ENCODE data around the gene TOP2A.
A peak's percentile ranks its signal among the peaks of the same experiment; 100 is the strongest.

TOP2A gene

GRCh38 chr17:40351359-40352236, 66.1 kb downstream of the TOP2A start:
- Mint-ChIP-seq H3K27me3 (ENCODE audit: low read depth) (peaks cover 4% of the 10 kb centered on the region), H3K4me3 (peak overlapping the region; percentile 34 to 67 (median 63)), H3K9me3 (no peaks in the 10 kb centered on the region), H3K36me3 (ENCODE audit: low read depth) (peaks cover 44% of the 10 kb centered on the region), H3K27ac (peak overlapping the region; percentile 84 to 95 (median 95)), H3K4me1 (peaks cover 81% of the 10 kb centered on the region)
- TF ChIP-seq CTCF (IDR thresholded peaks at IDR 0.05; ENCODE audit: unreplicated experiment in 3 of 3) = no peak

GRCh38 chr17:40350689-40351358, 66.9 kb downstream of the TOP2A start:
- Mint-ChIP-seq H3K4me1 (peaks cover 89% of the 10 kb centered on the region), H3K9me3 (no peaks in the 10 kb centered on the region), H3K4me3 (peak overlapping the region; percentile 63 to 81 (median 74)), H3K36me3 (ENCODE audit: low read depth) (peaks cover 44% of the 10 kb centered on the region), H3K27me3 (ENCODE audit: low read depth) (peaks cover 4% of the 10 kb centered on the region), H3K27ac (peak overlapping the region; percentile 95)
- TF ChIP-seq CTCF (IDR thresholded peaks at IDR 0.05; ENCODE audit: unreplicated experiment in 3 of 3) = no peak

- H3K27ac Mint-ChIP-seq = peak overlapping the region; percentile 95
- peak overlapping the region; percentile 63 to 81 (median 74) for H3K4me3 Mint-ChIP-seq
- no peak for TF ChIP-seq CTCF (IDR thresholded peaks at IDR 0.05; ENCODE audit: unreplicated experiment in 3 of 3)
Measured at GRCh38 chr17:40349895-40350688, 67.6 kb downstream of the TOP2A start.

GRCh38 chr17:40349477-40349894, 68.2 kb downstream of the TOP2A start:
- Mint-ChIP-seq H3K9me3 (no peaks in the 10 kb centered on the region), H3K27me3 (ENCODE audit: low read depth) (no peaks in the 10 kb centered on the region), H3K4me1 (peaks cover 82% of the 10 kb centered on the region), H3K36me3 (ENCODE audit: low read depth) (peaks cover 36% of the 10 kb centered on the region), H3K4me3 (peak overlapping the region; percentile 63 to 81 (median 74)), H3K27ac (peak overlapping the region; percentile 95)
- TF ChIP-seq CTCF (IDR thresholded peaks at IDR 0.05; ENCODE audit: unreplicated experiment in 3 of 3) = no peak

More at GRCh38 chr17:40349895-40350688, 67.6 kb downstream of the TOP2A start:
- Mint-ChIP-seq H3K4me1 (peaks cover 83% of the 10 kb centered on the region), H3K9me3 (no peaks in the 10 kb centered on the region), H3K27me3 (ENCODE audit: low read depth) (peaks cover 4% of the 10 kb centered on the region), H3K36me3 (ENCODE audit: low read depth) (peaks cover 40% of the 10 kb centered on the region)

GRCh38 chr17:40348562-40349476, 68.9 kb downstream of the TOP2A start:
- Mint-ChIP-seq H3K36me3 (ENCODE audit: low read depth) (peaks cover 31% of the 10 kb centered on the region), H3K4me3 (peak overlapping the region; percentile 63 to 98 (median 97)), H3K27me3 (ENCODE audit: low read depth) (no peaks in the 10 kb centered on the region), H3K4me1 (peaks cover 83% of the 10 kb centered on the region), H3K27ac (peak overlapping the region; percentile 95 to 99 (median 95)), H3K9me3 (no peaks in the 10 kb centered on the region)
- TF ChIP-seq CTCF (IDR thresholded peaks at IDR 0.05; ENCODE audit: unreplicated experiment in 3 of 3) = no peak
